Measurements from ENCODE around the gene SEMA4F. TPM values are rescaled to one million over a fixed set of nuclear protein-coding genes. Genes with fewer than 3 reads are reported as not detected.

Gene SEMA4F
- total and polyA plus RNA-seq, 2 experiments from 2014 or later, result 8.3 to 8.6 TPM

GRCh38 chr2:74725287-74725686 lies 71.2 kb downstream of the SEMA4F start:
- no peak for DNase-seq (ENCODE audit: low read depth in 1 of 2, low spot score in 1 of 2)
- Histone ChIP-seq H3K9me3 (ENCODE audit: low read depth) (no peaks in the 10 kb centered on the region), H3K27me3 (no peaks in the 10 kb centered on the region)

GRCh38 chr2:74728842-74729241 lies 74.8 kb downstream of the SEMA4F start:
- no peak for DNase-seq (ENCODE audit: low read depth in 1 of 2, low spot score in 1 of 2)
- H3K27me3 ChIP-seq, result no peaks in the 10 kb centered on the region
- H3K9me3 ChIP-seq (ENCODE audit: low read depth), result no peaks in the 10 kb centered on the region
- H3K27ac ChIP-seq, result no peak overlapping the region
- TF ChIP-seq CTCF (IDR thresholded peaks at IDR 0.05; ENCODE audit: low read depth, low read length), result no peak
- no peaks in the 10 kb centered on the region for H3K4me1 ChIP-seq (ENCODE audit: low read depth)
- no peaks in the 10 kb centered on the region for H3K36me3 ChIP-seq
- H3K4me3 ChIP-seq, result no peak overlapping the region

More at GRCh38 chr2:74725287-74725686, 71.2 kb downstream of the SEMA4F start:
- no peak for TF ChIP-seq CTCF (IDR thresholded peaks at IDR 0.05; ENCODE audit: low read depth, low read length)
- no peaks in the 10 kb centered on the region for H3K36me3 ChIP-seq
- no peaks in the 10 kb centered on the region for H3K4me1 ChIP-seq (ENCODE audit: low read depth)
- no peak overlapping the region for H3K27ac ChIP-seq
- H3K4me3 ChIP-seq, result no peak overlapping the region

GRCh38 chr2:74730530-74730929 lies 76.5 kb downstream of the SEMA4F start:
- H3K27me3 ChIP-seq, result no peaks in the 10 kb centered on the region
- no peaks in the 10 kb centered on the region for H3K4me1 ChIP-seq (ENCODE audit: low read depth)
- no peak overlapping the region for H3K4me3 ChIP-seq
- no peak for TF ChIP-seq CTCF (IDR thresholded peaks at IDR 0.05; ENCODE audit: low read depth, low read length)
- no peak overlapping the region for H3K27ac ChIP-seq
- no peaks in the 10 kb centered on the region for H3K9me3 ChIP-seq (ENCODE audit: low read depth)
- H3K36me3 ChIP-seq, result no peaks in the 10 kb centered on the region
- no peak for DNase-seq (ENCODE audit: low read depth in 1 of 2, low spot score in 1 of 2)

Other genes starting within 250 kb of the SEMA4F start
- 7.6 and 9.5 TPM in 2 replicates for gene C2orf81, start 232.6 kb upstream of the SEMA4F start, total RNA-seq
- gene C2orf81, start 232.6 kb upstream of the SEMA4F start, polyA plus RNA-seq, result 7.1 and 8.5 TPM in 2 replicates
- gene WDR54, start 232.5 kb upstream of the SEMA4F start, total RNA-seq, result 88.5 and 91.5 TPM in 2 replicates
- gene WDR54, start 232.5 kb upstream of the SEMA4F start, polyA plus RNA-seq, result 132 and 159 TPM in 2 replicates
- gene RTKN, start 212.3 kb upstream of the SEMA4F start, total RNA-seq, result 41.1 and 53.3 TPM in 2 replicates
- gene RTKN, start 212.3 kb upstream of the SEMA4F start, polyA plus RNA-seq, result 53.3 and 61.7 TPM in 2 replicates
- 23.0 and 40.9 TPM in 2 replicates for gene INO80B, start 199.2 kb upstream of the SEMA4F start, total RNA-seq
- 15.4 and 23.8 TPM in 2 replicates for gene INO80B, start 199.2 kb upstream of the SEMA4F start, polyA plus RNA-seq
- gene WBP1, start 195.8 kb upstream of the SEMA4F start, total RNA-seq, result 168 and 174 TPM in 2 replicates
- 156 and 170 TPM in 2 replicates for gene WBP1, start 195.8 kb upstream of the SEMA4F start, polyA plus RNA-seq
- gene MOGS, start 188.9 kb upstream of the SEMA4F start, total RNA-seq, result 58.5 and 67.3 TPM in 2 replicates
- 31.9 and 50.1 TPM in 2 replicates for gene MOGS, start 188.9 kb upstream of the SEMA4F start, polyA plus RNA-seq
- gene MRPL53, start 181.6 kb upstream of the SEMA4F start, total RNA-seq, result 50.8 and 50.9 TPM in 2 replicates
- gene MRPL53, start 181.6 kb upstream of the SEMA4F start, polyA plus RNA-seq, result 132 and 140 TPM in 2 replicates
- 18.1 and 33.5 TPM in 2 replicates for gene CCDC142, start 171.2 kb upstream of the SEMA4F start, total RNA-seq
- gene CCDC142, start 171.2 kb upstream of the SEMA4F start, polyA plus RNA-seq, result 16.8 and 23.4 TPM in 2 replicates
- 16.8 and 32.9 TPM in 2 replicates for gene TTC31, start 171.2 kb upstream of the SEMA4F start, total RNA-seq
- gene TTC31, start 171.2 kb upstream of the SEMA4F start, polyA plus RNA-seq, result 23.0 and 29.1 TPM in 2 replicates
- gene LBX2, start 154.6 kb upstream of the SEMA4F start, total RNA-seq, result 0.49 and 0.80 TPM in 2 replicates
- 1.7 TPM in 1 of 2 replicates, not detected in the other for gene LBX2, start 154.6 kb upstream of the SEMA4F start, polyA plus RNA-seq
- 7.8 and 10.9 TPM in 2 replicates for gene PCGF1, start 146.6 kb upstream of the SEMA4F start, total RNA-seq
- gene PCGF1, start 146.6 kb upstream of the SEMA4F start, polyA plus RNA-seq, result 14.2 and 18.9 TPM in 2 replicates
- 0.06 TPM in 1 of 2 replicates, not detected in the other for gene TLX2, start 139.8 kb upstream of the SEMA4F start, total RNA-seq
- gene TLX2, start 139.8 kb upstream of the SEMA4F start, polyA plus RNA-seq, result not detected in 2 replicates
- 0.98 and 1.1 TPM in 2 replicates for gene DQX1, start 128.0 kb upstream of the SEMA4F start, total RNA-seq
- gene DQX1, start 128.0 kb upstream of the SEMA4F start, polyA plus RNA-seq, result 0.60 and 0.67 TPM in 2 replicates
- gene AUP1, start 124.5 kb upstream of the SEMA4F start, total RNA-seq, result 93.2 and 105 TPM in 2 replicates
- 120 and 122 TPM in 2 replicates for gene AUP1, start 124.5 kb upstream of the SEMA4F start, polyA plus RNA-seq
- gene HTRA2, start 124.3 kb upstream of the SEMA4F start, total RNA-seq, result 39.9 and 55.1 TPM in 2 replicates
- 57.6 and 82.0 TPM in 2 replicates for gene HTRA2, start 124.3 kb upstream of the SEMA4F start, polyA plus RNA-seq
- 23.7 and 43.3 TPM in 2 replicates for gene LOXL3, start 100.3 kb upstream of the SEMA4F start, total RNA-seq
- 13.4 and 31.7 TPM in 2 replicates for gene LOXL3, start 100.3 kb upstream of the SEMA4F start, polyA plus RNA-seq
- gene DOK1, start 99.5 kb upstream of the SEMA4F start, total RNA-seq, result 12.8 and 26.1 TPM in 2 replicates
- gene DOK1, start 99.5 kb upstream of the SEMA4F start, polyA plus RNA-seq, result 10.0 and 20.2 TPM in 2 replicates
- gene M1AP, start 5.9 kb upstream of the SEMA4F start, total RNA-seq, result not detected in 2 replicates
- not detected in 2 replicates for gene M1AP, start 5.9 kb upstream of the SEMA4F start, polyA plus RNA-seq
- 109 and 127 TPM in 2 replicates for gene HK2, start 179.9 kb downstream of the SEMA4F start, total RNA-seq
- gene HK2, start 179.9 kb downstream of the SEMA4F start, polyA plus RNA-seq, result 77.3 and 94.6 TPM in 2 replicates

Measured in cardiac muscle cell (in vitro differentiated cells and primary cell).